ENCODE data around the gene UQCRQ. TPM values are rescaled to one million over a fixed set of nuclear protein-coding genes. Genes with fewer than 3 reads are reported as not detected.

UQCRQ gene
- total and polyA plus RNA-seq, 2 donors (not counting 3 experiments of a cell fraction or from before 2014, with no cell fraction given) = 246 to 390 TPM

GRCh38 chr5:132856011-132856410, 10.4 kb upstream of the UQCRQ start:
- H3K79me2 ChIP-seq (ENCODE audit: control insufficient read depth, insufficient read depth, low read length) = no peaks in the 10 kb centered on the region
- peaks cover 0 to 2% of the 10 kb centered on the region in 2 experiments for H3K27me3 ChIP-seq (ENCODE audit: control insufficient read depth in 2 of 2, insufficient read depth in 2 of 2, low read length in 2 of 2)
- H3K9me3 ChIP-seq (replicated peaks; ENCODE audit: control insufficient read depth, insufficient read depth, low read length) = no peaks in the 10 kb centered on the region
- no peaks in the 10 kb centered on the region for H3K9me1 ChIP-seq (replicated peaks; ENCODE audit: control insufficient read depth, extremely low read depth, insufficient read depth, low read length)
- H3K9ac ChIP-seq (replicated peaks; ENCODE audit: extremely low read depth, insufficient read depth, low read length) = no peak overlapping the region
- H3K36me3 ChIP-seq (ENCODE audit: control insufficient read depth in 2 of 2, extremely low read depth in 1 of 2, insufficient read depth in 2 of 2, low read length in 2 of 2) = no peaks in the 10 kb centered on the region
- dilution Hi-C loops (cut with MboI; ENCODE audit: extremely low pct_ligation_motif_present, low sequenced_read_pairs) = no loop called here
- no peaks in the 10 kb centered on the region for H4K20me1 ChIP-seq (replicated peaks; ENCODE audit: control insufficient read depth, extremely low read depth, insufficient read depth, low read length)
- no peak overlapping the region for H3K4me3 ChIP-seq (replicated peaks in 1 of 3; ENCODE audit: insufficient read depth in 1 of 3, low read depth in 1 of 3, low read length in 3 of 3)
- intact Hi-C loops (cut with micrococcal nuclease) = no loop called here
- ChIA-PET POLR2A (no interaction called here), CTCF (no interaction called here)
- no peak overlapping the region for H3K4me2 ChIP-seq (ENCODE audit: insufficient read depth, low read length)
- TF ChIP-seq EZH2 (IDR thresholded peaks at IDR 0.05; ENCODE audit: borderline replicate concordance, low read depth, low read length, severe bottlenecking) (no peak), FOS (IDR thresholded peaks at IDR 0.05; ENCODE audit: borderline replicate concordance, insufficient read depth, low read length) (no peak), JUN (IDR thresholded peaks at IDR 0.05; ENCODE audit: borderline replicate concordance, insufficient read depth, insufficient read length, low read depth) (no peak), POLR2A (IDR thresholded peaks at IDR 0.05; ENCODE audit: low read depth, low read length) (no peak), POLR2AphosphoS5 (IDR thresholded peaks at IDR 0.05; ENCODE audit: insufficient read depth, low read depth, low read length) (no peak), GATA2 (IDR thresholded peaks at IDR 0.05; ENCODE audit: insufficient read depth, insufficient read length, low read depth, low read length) (no peak), MYC (IDR thresholded peaks at IDR 0.05; ENCODE audit: low read depth, low read length) (no peak)
- TF ChIP-seq, protein P1, sequence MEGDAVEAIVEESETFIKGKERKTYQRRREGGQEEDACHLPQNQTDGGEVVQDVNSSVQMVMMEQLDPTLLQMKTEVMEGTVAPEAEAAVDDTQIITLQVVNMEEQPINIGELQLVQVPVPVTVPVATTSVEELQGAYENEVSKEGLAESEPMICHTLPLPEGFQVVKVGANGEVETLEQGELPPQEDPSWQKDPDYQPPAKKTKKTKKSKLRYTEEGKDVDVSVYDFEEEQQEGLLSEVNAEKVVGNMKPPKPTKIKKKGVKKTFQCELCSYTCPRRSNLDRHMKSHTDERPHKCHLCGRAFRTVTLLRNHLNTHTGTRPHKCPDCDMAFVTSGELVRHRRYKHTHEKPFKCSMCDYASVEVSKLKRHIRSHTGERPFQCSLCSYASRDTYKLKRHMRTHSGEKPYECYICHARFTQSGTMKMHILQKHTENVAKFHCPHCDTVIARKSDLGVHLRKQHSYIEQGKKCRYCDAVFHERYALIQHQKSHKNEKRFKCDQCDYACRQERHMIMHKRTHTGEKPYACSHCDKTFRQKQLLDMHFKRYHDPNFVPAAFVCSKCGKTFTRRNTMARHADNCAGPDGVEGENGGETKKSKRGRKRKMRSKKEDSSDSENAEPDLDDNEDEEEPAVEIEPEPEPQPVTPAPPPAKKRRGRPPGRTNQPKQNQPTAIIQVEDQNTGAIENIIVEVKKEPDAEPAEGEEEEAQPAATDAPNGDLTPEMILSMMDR (IDR thresholded peaks at IDR 0.05; ENCODE audit: extremely low read depth in 1 of 2, insufficient read depth in 1 of 2, low read depth in 1 of 2, low read length in 2 of 2) = no peak
- TF ChIP-seq, protein P2, sequence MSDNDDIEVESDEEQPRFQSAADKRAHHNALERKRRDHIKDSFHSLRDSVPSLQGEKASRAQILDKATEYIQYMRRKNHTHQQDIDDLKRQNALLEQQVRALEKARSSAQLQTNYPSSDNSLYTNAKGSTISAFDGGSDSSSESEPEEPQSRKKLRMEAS (IDR thresholded peaks at IDR 0.05; ENCODE audit: insufficient read depth, insufficient read length) = no peak
- no peaks in the 10 kb centered on the region for H3K4me1 ChIP-seq (ENCODE audit: control insufficient read depth, extremely low read depth, insufficient read depth, low read length)
- DNase-seq (ENCODE audit: low read depth, low spot score) (no peak), FAIRE-seq (no peak)
- H2AFZ ChIP-seq (ENCODE audit: low read depth, low read length) = no peak overlapping the region
- BruUV-seq (replicated peaks) = no TSS peak
- H3K27ac ChIP-seq (ENCODE audit: insufficient read depth, low read depth, low read length) = no peak overlapping the region
